ENCODE results near the gene ST6GALNAC3.

ST6GALNAC3 gene

DNA sequence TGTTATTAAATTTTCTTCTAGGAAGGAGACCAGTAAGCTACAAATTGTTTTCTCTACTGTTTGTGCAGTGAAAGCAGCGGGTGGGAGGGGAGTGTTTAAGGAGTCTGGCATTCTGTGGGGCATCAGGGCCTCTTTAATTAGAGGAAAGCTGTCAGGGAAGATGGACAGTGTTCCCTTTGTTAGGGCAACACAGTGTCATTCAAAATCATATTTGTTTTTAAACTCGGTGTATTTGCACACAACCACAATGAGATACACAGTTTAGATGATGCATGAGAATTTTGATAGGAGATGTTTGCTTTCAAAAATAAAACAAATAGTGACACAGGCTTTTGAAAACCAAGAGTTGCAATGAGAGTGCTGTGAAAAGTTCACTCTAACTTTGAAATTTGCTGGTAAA, 15.1 kb upstream of the ST6GALNAC3 start:
- Histone ChIP-seq H3K9me3 (ENCODE audit: insufficient read depth, low read depth, low read length) (no peaks in the 10 kb centered on the region), H3K36me3 (ENCODE audit: insufficient read depth, low read length) (no peaks in the 10 kb centered on the region), H3K4me2 (ENCODE audit: low read depth, low read length, poor library complexity, severe bottlenecking) (no peak overlapping the region), H3K4me1 (ENCODE audit: insufficient read depth, low read length, poor library complexity, severe bottlenecking) (peaks cover 8% of the 10 kb centered on the region), H4K20me1 (ENCODE audit: insufficient read depth, low read length, poor library complexity, severe bottlenecking) (no peaks in the 10 kb centered on the region), H3K27me3 (ENCODE audit: insufficient read depth, low read length, poor library complexity, severe bottlenecking) (no peaks in the 10 kb centered on the region), H3K4me3 (ENCODE audit: low read length, poor library complexity, severe bottlenecking) (no peak overlapping the region), H3F3A (ENCODE audit: low read depth) (no peaks in the 10 kb centered on the region), H2AFZ (ENCODE audit: low read length) (no peak overlapping the region), H3K9me2 (replicated peaks; ENCODE audit: low read depth, low read length) (no peaks in the 10 kb centered on the region), H3K9ac (ENCODE audit: low read depth, low read length, poor library complexity, severe bottlenecking) (no peak overlapping the region), H3K79me2 (ENCODE audit: insufficient read depth, low read length) (no peaks in the 10 kb centered on the region)
- TF ChIP-seq, protein P1, sequence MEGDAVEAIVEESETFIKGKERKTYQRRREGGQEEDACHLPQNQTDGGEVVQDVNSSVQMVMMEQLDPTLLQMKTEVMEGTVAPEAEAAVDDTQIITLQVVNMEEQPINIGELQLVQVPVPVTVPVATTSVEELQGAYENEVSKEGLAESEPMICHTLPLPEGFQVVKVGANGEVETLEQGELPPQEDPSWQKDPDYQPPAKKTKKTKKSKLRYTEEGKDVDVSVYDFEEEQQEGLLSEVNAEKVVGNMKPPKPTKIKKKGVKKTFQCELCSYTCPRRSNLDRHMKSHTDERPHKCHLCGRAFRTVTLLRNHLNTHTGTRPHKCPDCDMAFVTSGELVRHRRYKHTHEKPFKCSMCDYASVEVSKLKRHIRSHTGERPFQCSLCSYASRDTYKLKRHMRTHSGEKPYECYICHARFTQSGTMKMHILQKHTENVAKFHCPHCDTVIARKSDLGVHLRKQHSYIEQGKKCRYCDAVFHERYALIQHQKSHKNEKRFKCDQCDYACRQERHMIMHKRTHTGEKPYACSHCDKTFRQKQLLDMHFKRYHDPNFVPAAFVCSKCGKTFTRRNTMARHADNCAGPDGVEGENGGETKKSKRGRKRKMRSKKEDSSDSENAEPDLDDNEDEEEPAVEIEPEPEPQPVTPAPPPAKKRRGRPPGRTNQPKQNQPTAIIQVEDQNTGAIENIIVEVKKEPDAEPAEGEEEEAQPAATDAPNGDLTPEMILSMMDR (conservative IDR thresholded peaks at IDR 0.05; ENCODE audit: low read length): no peak
- no peak for TF ChIP-seq EZH2phosphoT487 (IDR thresholded peaks at IDR 0.05; ENCODE audit: borderline replicate concordance)

DNA sequence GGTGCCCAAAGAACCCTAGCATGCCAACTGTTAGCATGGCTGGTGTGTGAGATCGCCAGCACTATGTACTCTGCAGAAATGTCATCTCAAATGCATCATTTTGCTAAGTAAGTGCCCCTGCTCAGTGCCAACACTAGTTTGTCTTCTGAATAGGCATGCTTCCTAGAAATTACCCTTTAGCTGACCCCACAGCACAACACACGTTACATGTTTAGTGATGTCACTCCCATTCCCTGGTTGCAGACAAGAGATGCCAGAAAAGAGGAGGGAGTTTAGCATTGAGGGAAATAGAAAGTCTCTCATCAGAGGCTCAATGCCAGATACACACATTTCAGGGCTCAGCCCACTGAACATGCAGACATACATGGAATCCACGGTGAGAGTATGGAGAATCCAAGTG, 9.3 kb upstream of the ST6GALNAC3 start:
- H3K27me3 ChIP-seq (ENCODE audit: insufficient read depth, low read length, poor library complexity, severe bottlenecking): peaks cover 5% of the 10 kb centered on the region
- H4K20me1 ChIP-seq (ENCODE audit: insufficient read depth, low read length, poor library complexity, severe bottlenecking): no peaks in the 10 kb centered on the region
- no peak for TF ChIP-seq EZH2phosphoT487 (IDR thresholded peaks at IDR 0.05; ENCODE audit: borderline replicate concordance)
- TF ChIP-seq, protein P1 (conservative IDR thresholded peaks at IDR 0.05; ENCODE audit: low read length): no peak
- no peaks in the 10 kb centered on the region for H3K9me3 ChIP-seq (ENCODE audit: insufficient read depth, low read depth, low read length)
- H3K36me3 ChIP-seq (ENCODE audit: insufficient read depth, low read length): no peaks in the 10 kb centered on the region
- no peaks in the 10 kb centered on the region for H3K9me2 ChIP-seq (replicated peaks; ENCODE audit: low read depth, low read length)
- H3F3A ChIP-seq (ENCODE audit: low read depth): no peaks in the 10 kb centered on the region
- no peaks in the 10 kb centered on the region for H3K4me1 ChIP-seq (ENCODE audit: insufficient read depth, low read length, poor library complexity, severe bottlenecking)
- no peak overlapping the region for H3K9ac ChIP-seq (ENCODE audit: low read depth, low read length, poor library complexity, severe bottlenecking)
- H3K4me2 ChIP-seq (ENCODE audit: low read depth, low read length, poor library complexity, severe bottlenecking): no peak overlapping the region
- no peaks in the 10 kb centered on the region for H3K79me2 ChIP-seq (ENCODE audit: insufficient read depth, low read length)
- no peak overlapping the region for H3K4me3 ChIP-seq (ENCODE audit: low read length, poor library complexity, severe bottlenecking)
- no peak overlapping the region for H2AFZ ChIP-seq (ENCODE audit: low read length)

DNA sequence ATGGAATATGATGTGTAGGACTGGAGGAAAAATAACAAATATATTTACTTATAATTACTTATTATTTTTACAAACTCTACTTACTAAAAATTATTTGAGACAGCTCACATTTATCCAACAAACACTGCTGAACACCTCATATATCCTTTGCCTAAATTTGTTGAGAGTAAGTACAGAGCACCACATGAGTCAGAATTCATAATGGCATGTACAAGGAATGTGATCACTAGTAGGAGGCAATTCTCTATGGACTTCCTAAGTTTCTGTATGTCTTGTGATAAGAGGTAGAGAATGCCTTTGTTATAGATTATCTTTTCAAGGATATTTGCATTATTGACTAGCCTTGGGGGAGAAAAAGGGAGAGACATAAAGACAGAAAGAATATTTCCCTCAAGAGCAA, 8.2 kb upstream of the ST6GALNAC3 start:
- Histone ChIP-seq H3K27me3 (ENCODE audit: insufficient read depth, low read length, poor library complexity, severe bottlenecking) (peaks cover 5% of the 10 kb centered on the region), H3K9me3 (ENCODE audit: insufficient read depth, low read depth, low read length) (no peaks in the 10 kb centered on the region), H3K36me3 (ENCODE audit: insufficient read depth, low read length) (no peaks in the 10 kb centered on the region), H3K4me1 (ENCODE audit: insufficient read depth, low read length, poor library complexity, severe bottlenecking) (no peaks in the 10 kb centered on the region), H3K4me2 (ENCODE audit: low read depth, low read length, poor library complexity, severe bottlenecking) (no peak overlapping the region), H2AFZ (ENCODE audit: low read length) (no peak overlapping the region), H3K79me2 (ENCODE audit: insufficient read depth, low read length) (no peaks in the 10 kb centered on the region), H4K20me1 (ENCODE audit: insufficient read depth, low read length, poor library complexity, severe bottlenecking) (no peaks in the 10 kb centered on the region), H3F3A (ENCODE audit: low read depth) (no peaks in the 10 kb centered on the region), H3K4me3 (ENCODE audit: low read length, poor library complexity, severe bottlenecking) (no peak overlapping the region), H3K9me2 (replicated peaks; ENCODE audit: low read depth, low read length) (no peaks in the 10 kb centered on the region), H3K9ac (ENCODE audit: low read depth, low read length, poor library complexity, severe bottlenecking) (no peak overlapping the region)
- TF ChIP-seq EZH2phosphoT487 (IDR thresholded peaks at IDR 0.05; ENCODE audit: borderline replicate concordance): no peak
- TF ChIP-seq, protein P1 (conservative IDR thresholded peaks at IDR 0.05; ENCODE audit: low read length): no peak

All from Loucy (cell line).